ENCODE results near the gene SIL1.
"Not testable (repeated sequence)": the region's sequence is repeated elsewhere in the genome, so short reads cannot be mapped to it uniquely, and the experiment has no call there.

Gene SIL1

GRCh38 chr5:139019211-139019610 is 179.0 kb downstream of the SIL1 start:
- DNase-seq, result no peak

GRCh38 chr5:139017624-139018023 is 180.5 kb downstream of the SIL1 start:
- DNase-seq, result no peak

GRCh38 chr5:139016186-139016585 is 182.0 kb downstream of the SIL1 start:
- no peak for DNase-seq

- no peak for DNase-seq
Measured at GRCh38 chr5:139014726-139015125, 183.4 kb downstream of the SIL1 start.

GRCh38 chr5:139012176-139012575 is 186.0 kb downstream of the SIL1 start:
- DNase-seq, result no peak

- DNase-seq, result not testable (repeated sequence)
Measured at GRCh38 chr5:139011156-139011555, 187.0 kb downstream of the SIL1 start.

GRCh38 chr5:139004374-139005307 is 193.5 kb downstream of the SIL1 start:
- DNase-seq, result no peak

GRCh38 chr5:138999674-139000073 is 198.5 kb downstream of the SIL1 start:
- no peak for DNase-seq

GRCh38 chr5:138998521-138998920 is 199.6 kb downstream of the SIL1 start:
- no peak for DNase-seq

GRCh38 chr5:138996120-138996519 is 202.0 kb downstream of the SIL1 start:
- DNase-seq, result no peak

GRCh38 chr5:138990986-138991590 is 207.1 kb downstream of the SIL1 start:
- no peak for DNase-seq

- no peak for DNase-seq
Measured at GRCh38 chr5:138989720-138990119, 208.4 kb downstream of the SIL1 start.

- DNase-seq, result no peak
Measured at GRCh38 chr5:138986186-138986800, 211.9 kb downstream of the SIL1 start.

- no peak for DNase-seq
Measured at GRCh38 chr5:138985683-138986082, 212.5 kb downstream of the SIL1 start.

GRCh38 chr5:138985256-138985655 is 212.9 kb downstream of the SIL1 start:
- no peak for DNase-seq

- no peak for DNase-seq
Measured at GRCh38 chr5:138983984-138984383, 214.2 kb downstream of the SIL1 start.

GRCh38 chr5:138981586-138981985 is 216.6 kb downstream of the SIL1 start:
- DNase-seq, result no peak

GRCh38 chr5:138981131-138981530 is 217.0 kb downstream of the SIL1 start:
- no peak for DNase-seq

- DNase-seq, result no peak
Measured at GRCh38 chr5:138980441-138980840, 217.7 kb downstream of the SIL1 start.

GRCh38 chr5:138979684-138980280 is 218.4 kb downstream of the SIL1 start:
- no peak for DNase-seq

- DNase-seq, result no peak
Measured at GRCh38 chr5:138978581-138978980, 219.6 kb downstream of the SIL1 start.

GRCh38 chr5:138978080-138978479 is 220.1 kb downstream of the SIL1 start:
- no peak for DNase-seq

- DNase-seq, result no peak
Measured at GRCh38 chr5:138975098-138975847, 222.9 kb downstream of the SIL1 start.
